Frontal cortex (tissue), 4 donors: ENCODE data around the gene HAS3. TPM values are rescaled to one million over a fixed set of nuclear protein-coding genes. Genes with fewer than 3 reads are reported as not detected.
A peak's percentile ranks its signal among the peaks of the same experiment; 100 is the strongest.
"Not testable (repeated sequence)": the region's sequence is repeated elsewhere in the genome, so short reads cannot be mapped to it uniquely, and the experiment has no call there.

Experiments used
- DNase-seq, 2 donors: peaks; one replicate each; pipeline ENCODE4 v3.0.0; 2012; ENCODE audit warnings: low spot score in 2 of 2
- FAIRE-seq: peaks from 2 replicates; lab custom pipeline; 2012; peaks lifted over from hg19 to GRCh38; lab: Jason Lieb, UNC
- total RNA-seq: library from RNA; depleted of rRNA; stranded (reverse); fragments of >200 nt; gene quantifications from one replicate; pipeline ENCODE4 v1.2.3, GENCODE V29; 2014
- donor health status: control.
- donor health status: control.
- donor health status: control.

Gene HAS3
- total RNA-seq, 1 donor from 2014 or later: 4.9 TPM

- DNase-seq: no peak
Measured at GRCh38 chr16:69114976-69115355, 9.5 kb downstream of the HAS3 start.

DNA sequence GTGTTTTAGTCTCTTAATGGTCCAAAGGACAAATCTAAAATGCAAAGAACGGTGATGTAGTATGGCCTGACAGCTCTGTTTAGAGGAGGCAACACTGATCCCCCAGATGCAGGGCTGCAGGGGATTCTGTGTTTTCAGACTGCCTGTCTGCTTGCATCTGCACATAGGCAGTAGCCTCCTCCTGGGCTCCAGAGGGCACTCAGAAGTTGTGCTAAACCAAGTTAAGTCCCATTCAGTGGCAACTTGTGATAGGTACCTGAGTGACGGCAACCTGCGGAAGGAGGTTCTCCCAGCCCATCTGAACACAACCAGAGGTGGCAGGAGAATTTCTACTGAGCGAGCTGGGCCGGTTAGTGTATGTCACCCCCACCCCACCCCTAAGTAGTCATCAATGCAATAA is 9.9 kb downstream of the HAS3 start:
- FAIRE-seq: no peak
- DNase-seq: no peak

More at GRCh38 chr16:69114976-69115355, 9.5 kb downstream of the HAS3 start:
- FAIRE-seq: no peak

- no peak for FAIRE-seq
- no peak for DNase-seq
Measured at GRCh38 chr16:69115837-69116236, 10.4 kb downstream of the HAS3 start.

GRCh38 chr16:69116256-69116875 is 10.9 kb downstream of the HAS3 start:
- no peak for DNase-seq
- FAIRE-seq: no peak

GRCh38 chr16:69116906-69117305 is 11.5 kb downstream of the HAS3 start:
- no peak for FAIRE-seq
- DNase-seq: no peak

- no peak for FAIRE-seq
- DNase-seq: no peak
Measured at GRCh38 chr16:69118468-69118867, 13.0 kb downstream of the HAS3 start.

GRCh38 chr16:69118994-69119393 is 13.5 kb downstream of the HAS3 start:
- no peak for DNase-seq
- no peak for FAIRE-seq

- FAIRE-seq (no peak), DNase-seq (no peak)
Measured at GRCh38 chr16:69119536-69119935, 14.1 kb downstream of the HAS3 start.

- FAIRE-seq: no peak
- no peak for DNase-seq
Measured at GRCh38 chr16:69120096-69120664, 14.7 kb downstream of the HAS3 start.

DNA sequence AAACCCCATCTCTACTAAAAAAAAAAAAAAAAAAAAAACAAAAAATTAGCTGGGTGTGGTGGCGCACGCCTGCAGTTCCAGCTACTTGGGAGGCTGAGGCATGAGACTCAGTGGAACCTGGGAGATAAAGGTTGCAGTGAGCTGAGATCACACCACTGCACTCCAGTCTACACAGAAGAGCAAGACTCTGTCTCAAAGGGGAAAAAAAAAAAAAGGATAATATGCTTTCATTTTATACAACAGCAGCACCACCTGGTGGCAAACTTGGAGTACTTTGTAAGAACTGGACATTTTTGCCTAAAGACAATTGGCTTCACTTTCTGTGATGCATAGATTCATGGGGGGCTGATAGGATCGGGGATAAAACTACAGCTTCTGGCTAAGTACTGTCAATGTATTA is 18.5 kb downstream of the HAS3 start:
- DNase-seq: peak in 1 of 2 donors; percentile 63
- FAIRE-seq: no peak

DNA sequence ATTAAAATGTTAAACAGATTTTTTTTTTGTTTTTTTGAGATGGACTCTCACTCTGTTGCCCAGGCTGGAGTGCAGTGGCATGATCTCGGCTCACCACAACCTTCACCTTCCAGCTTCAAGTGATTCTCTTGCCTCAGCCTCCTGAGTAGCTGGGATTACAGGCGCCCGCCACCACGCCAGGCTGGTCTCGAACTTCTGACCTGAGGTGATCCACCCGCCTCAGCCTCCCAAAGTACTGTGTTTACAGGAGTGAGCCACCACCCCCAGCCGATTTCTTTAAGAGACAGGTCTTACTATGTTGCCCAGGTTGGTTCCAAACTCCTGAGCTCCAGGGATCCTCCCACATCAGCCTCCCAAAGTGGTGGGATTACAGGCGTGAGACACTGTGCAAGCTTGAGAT is 19.0 kb downstream of the HAS3 start:
- not testable (repeated sequence) for FAIRE-seq

GRCh38 chr16:69124961-69125360 is 19.5 kb downstream of the HAS3 start:
- not testable (repeated sequence) for FAIRE-seq, DNase-seq

More for the DNA sequence above, 19.0 kb downstream of the HAS3 start:
- not testable (repeated sequence) for DNase-seq

- FAIRE-seq: no peak
- no peak for DNase-seq
Measured at GRCh38 chr16:69126221-69126620, 20.8 kb downstream of the HAS3 start.

DNA sequence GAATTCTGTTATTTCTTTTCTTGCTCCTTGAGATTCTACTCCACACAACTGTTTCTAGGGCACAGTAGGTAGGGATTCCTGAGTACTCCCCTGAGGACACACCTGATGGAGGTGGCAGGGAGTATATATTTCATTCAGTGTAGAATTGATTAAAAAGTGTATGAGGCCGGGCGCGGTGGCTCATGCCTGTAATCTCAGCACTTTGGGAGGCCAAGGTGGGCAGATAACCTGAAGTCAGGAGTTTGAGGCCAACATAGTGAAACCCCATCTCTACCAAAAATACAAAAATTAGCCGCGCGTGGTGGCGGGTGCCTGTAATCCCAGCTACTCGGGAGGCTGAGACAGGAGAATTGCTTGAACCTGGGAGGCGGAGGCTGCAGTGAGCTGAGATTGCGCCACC is 21.3 kb downstream of the HAS3 start:
- FAIRE-seq, DNase-seq: not testable (repeated sequence)

DNA sequence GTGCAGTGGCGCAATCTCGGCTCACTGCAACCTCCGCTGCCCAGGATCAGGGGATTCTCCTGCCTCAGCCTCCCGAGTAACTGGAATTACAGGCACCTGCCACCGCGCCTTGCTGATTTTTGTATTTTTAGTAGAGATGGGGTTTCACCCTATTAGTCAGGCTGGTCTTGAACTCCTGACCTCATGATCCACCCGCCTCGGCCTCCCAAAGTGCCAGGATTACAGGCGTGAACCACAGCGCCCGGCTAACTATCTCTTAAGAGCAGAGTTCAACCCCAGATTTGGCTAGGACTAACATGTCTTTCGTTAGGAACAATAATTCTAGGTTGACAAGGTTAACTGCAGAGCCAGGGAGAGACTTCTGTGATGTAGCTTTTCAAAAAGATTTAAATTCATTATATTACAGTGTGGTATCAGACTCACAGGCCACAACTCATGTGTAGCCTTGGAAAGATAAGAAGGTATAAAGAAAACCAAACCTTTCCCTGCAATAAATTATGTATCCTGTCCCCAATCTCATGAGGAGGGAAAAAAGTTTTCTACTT is 22.6 kb downstream of the HAS3 start:
- FAIRE-seq: no peak
- no peak for DNase-seq

DNA sequence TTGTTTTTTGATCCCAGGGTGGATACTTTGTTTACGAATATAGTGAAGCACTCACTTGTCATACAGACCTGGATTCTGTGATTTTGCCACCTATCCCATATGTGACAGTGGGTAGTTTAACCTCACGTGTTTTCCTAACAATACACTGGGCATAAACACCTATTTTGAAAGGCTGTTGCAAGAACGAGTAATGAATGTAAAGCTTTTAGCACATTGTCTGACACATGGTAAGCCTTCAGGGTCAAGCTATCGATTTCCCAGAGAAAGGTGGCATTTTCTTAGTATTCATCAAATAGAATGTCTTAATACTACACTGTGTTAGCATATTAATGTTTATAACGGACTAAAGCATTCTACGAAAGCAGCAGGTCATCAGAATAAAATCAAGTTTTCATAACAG is 25.0 kb downstream of the HAS3 start:
- DNase-seq: no peak
- FAIRE-seq: no peak

- peak; percentile 40 to 52 for DNase-seq
- no peak for FAIRE-seq
Measured at GRCh38 chr16:69131167-69131838, 25.9 kb downstream of the HAS3 start.

GRCh38 chr16:69131839-69132423 is 26.5 kb downstream of the HAS3 start:
- FAIRE-seq (no peak), DNase-seq (peak; percentile 90 to 93)

GRCh38 chr16:69132424-69133252 is 27.2 kb downstream of the HAS3 start, which contains the start of the genes CHTF8 and UTP4:
Gene CHTF8, minus strand, starts transcription at chr16:69132588. Its CDS starts 11,130 bp downstream, at chr16:69121458.
Gene UTP4, plus strand, starts transcription at chr16:69132649. Its CDS starts 811 bp downstream, at chr16:69133460.
- FAIRE-seq (no peak), DNase-seq (peak; percentile 89 to 91)
